Central memory CD8-positive, alpha-beta T cell (primary cell): ENCODE results near the gene CENPP.

Source experiments
- ATAC-seq: fragments of 150-1000 bp; cut with Tn5 transposase; replicated peaks from 2 replicates; pipeline ENCODE4 v1.10.0; 2022; ENCODE audit warnings: mild to moderate bottlenecking, moderate FRiP score, moderate number of reproducible peaks; ENCODE audit not compliant: poor library complexity, severe bottlenecking; ENCODE audit errors: extremely low read depth
- DNase-seq, 2 donors: peaks; one replicate each; pipeline ENCODE4 v3.0.0; 2021; ENCODE audit warnings: low spot score in 2 of 2
- H3K27ac Mint-ChIP-seq: one replicate; pipeline ENCODE4 v1.8.0; 2022; ENCODE audit warnings: low read depth, mild to moderate bottlenecking, moderate library complexity, mixed read lengths
- H3K27me3 Mint-ChIP-seq: one replicate; pipeline ENCODE4 v1.8.0; 2022; ENCODE audit warnings: mixed read lengths
- H3K36me3 Mint-ChIP-seq: one replicate; pipeline ENCODE4 v1.8.0; 2022; ENCODE audit warnings: mild to moderate bottlenecking, moderate library complexity, mixed read lengths; ENCODE audit not compliant: insufficient read depth
- H3K4me1 Mint-ChIP-seq: one replicate; pipeline ENCODE4 v1.8.0; 2022; ENCODE audit warnings: mixed read lengths
- H3K4me3 Mint-ChIP-seq: one replicate; pipeline ENCODE4 v1.8.0; 2022; ENCODE audit warnings: mild to moderate bottlenecking, moderate library complexity, mixed read lengths
- H3K9me3 Mint-ChIP-seq: one replicate; pipeline ENCODE4 v1.8.0; 2022; ENCODE audit warnings: mixed read lengths

Gene CENPP

DNA sequence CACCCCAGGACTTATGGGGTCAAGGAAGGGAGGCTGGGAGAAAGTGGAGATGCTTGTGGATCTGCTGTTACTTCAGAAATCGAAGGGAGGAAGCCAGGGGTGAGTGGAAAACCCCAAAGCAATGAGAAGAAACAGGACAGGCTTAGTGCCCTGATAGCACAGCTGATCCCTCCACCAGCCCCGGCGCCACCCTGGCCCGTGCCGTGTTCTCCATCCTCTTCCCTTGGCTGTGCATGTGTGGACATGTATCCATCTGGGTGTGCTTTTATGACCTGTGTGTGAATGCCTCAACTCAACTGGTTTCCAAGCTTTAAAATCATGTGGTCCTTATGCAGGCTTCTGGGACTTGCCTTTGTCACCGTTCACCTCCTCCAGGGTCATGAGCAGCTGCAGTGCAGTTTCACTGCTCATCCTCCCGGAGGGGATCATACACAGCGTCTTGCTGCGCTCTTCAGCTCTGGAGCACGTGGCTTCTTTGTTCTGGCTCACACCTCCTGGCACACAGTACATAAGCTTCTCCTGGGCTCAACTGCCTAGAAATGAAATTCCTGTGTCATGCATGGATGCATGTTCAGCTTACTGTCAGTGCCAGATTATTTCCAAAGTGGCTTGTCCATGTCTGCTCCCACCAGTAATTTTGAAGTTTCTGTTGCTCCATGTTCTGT is 286.0 kb downstream of the CENPP start:
- Mint-ChIP-seq H3K9me3 (no peaks in the 10 kb centered on the region), H3K36me3 (peaks cover 34% of the 10 kb centered on the region), H3K4me3 (no peak overlapping the region), H3K27ac (peak overlapping the region; percentile 15), H3K4me1 (no peaks in the 10 kb centered on the region), H3K27me3 (no peaks in the 10 kb centered on the region)
- ATAC-seq (no peak), DNase-seq (no peak)

- no peak for ATAC-seq
Observed at GRCh38 chr9:92612292-92612691, 286.5 kb downstream of the CENPP start.

DNA sequence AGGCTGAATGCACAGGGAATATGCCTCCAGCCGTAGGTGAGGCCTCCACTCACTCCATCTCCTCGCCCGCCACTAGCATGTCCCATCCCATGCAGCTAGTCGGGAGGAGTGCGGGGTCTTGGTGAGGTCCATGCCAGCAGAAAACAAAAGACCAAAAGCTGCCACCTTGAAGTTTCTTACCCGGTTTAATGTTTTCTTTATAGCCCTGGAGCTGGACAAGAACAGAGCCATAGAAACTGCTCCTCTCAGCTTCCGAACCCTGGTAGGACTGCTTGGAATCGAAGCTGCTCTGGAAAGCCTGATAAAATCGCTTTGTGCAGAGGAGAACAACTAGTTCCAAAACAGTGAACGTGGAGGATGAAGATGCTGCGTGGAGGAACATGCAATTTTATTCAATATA is 287.1 kb downstream of the CENPP start:
- H3K27me3 Mint-ChIP-seq, result no peaks in the 10 kb centered on the region
- no peak overlapping the region for H3K4me3 Mint-ChIP-seq
- no peak for DNase-seq
- peaks cover 37% of the 10 kb centered on the region for H3K36me3 Mint-ChIP-seq
- H3K4me1 Mint-ChIP-seq, result no peaks in the 10 kb centered on the region
- no peak overlapping the region for H3K27ac Mint-ChIP-seq
- H3K9me3 Mint-ChIP-seq, result no peaks in the 10 kb centered on the region
- no peak for ATAC-seq

More at GRCh38 chr9:92612292-92612691, 286.5 kb downstream of the CENPP start:
- Mint-ChIP-seq H3K9me3 (no peaks in the 10 kb centered on the region), H3K27me3 (no peaks in the 10 kb centered on the region), H3K4me3 (no peak overlapping the region), H3K36me3 (peaks cover 37% of the 10 kb centered on the region), H3K27ac (no peak overlapping the region), H3K4me1 (no peaks in the 10 kb centered on the region)
- no peak for DNase-seq

- H3K27ac Mint-ChIP-seq, result no peak overlapping the region
- H3K9me3 Mint-ChIP-seq, result no peaks in the 10 kb centered on the region
- H3K4me1 Mint-ChIP-seq, result no peaks in the 10 kb centered on the region
- ATAC-seq (no peak), DNase-seq (no peak)
- H3K36me3 Mint-ChIP-seq, result peaks cover 37% of the 10 kb centered on the region
- H3K27me3 Mint-ChIP-seq, result no peaks in the 10 kb centered on the region
- H3K4me3 Mint-ChIP-seq, result no peak overlapping the region
Observed at GRCh38 chr9:92613268-92614122, 287.7 kb downstream of the CENPP start.

DNA sequence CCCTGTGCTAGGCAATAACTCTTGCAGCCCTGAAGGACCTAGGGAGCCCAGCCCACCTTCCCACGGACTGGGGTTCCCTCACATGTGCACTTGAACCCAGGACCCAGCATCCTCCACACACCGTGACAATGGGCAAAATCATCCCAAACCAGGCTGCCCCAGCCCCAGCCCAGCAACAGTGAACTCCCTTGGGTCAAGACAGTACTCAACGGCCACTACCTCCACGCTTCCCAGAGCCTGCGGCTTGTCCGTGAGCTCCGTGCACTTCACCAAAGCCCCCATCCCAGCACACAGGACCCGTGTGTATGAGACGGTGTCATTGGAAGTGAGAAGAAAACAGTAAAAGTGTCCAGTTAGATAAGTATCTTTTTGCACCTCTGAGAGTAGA is 288.4 kb downstream of the CENPP start:
- H3K36me3 Mint-ChIP-seq, result peaks cover 38% of the 10 kb centered on the region
- ATAC-seq, result no peak

DNA sequence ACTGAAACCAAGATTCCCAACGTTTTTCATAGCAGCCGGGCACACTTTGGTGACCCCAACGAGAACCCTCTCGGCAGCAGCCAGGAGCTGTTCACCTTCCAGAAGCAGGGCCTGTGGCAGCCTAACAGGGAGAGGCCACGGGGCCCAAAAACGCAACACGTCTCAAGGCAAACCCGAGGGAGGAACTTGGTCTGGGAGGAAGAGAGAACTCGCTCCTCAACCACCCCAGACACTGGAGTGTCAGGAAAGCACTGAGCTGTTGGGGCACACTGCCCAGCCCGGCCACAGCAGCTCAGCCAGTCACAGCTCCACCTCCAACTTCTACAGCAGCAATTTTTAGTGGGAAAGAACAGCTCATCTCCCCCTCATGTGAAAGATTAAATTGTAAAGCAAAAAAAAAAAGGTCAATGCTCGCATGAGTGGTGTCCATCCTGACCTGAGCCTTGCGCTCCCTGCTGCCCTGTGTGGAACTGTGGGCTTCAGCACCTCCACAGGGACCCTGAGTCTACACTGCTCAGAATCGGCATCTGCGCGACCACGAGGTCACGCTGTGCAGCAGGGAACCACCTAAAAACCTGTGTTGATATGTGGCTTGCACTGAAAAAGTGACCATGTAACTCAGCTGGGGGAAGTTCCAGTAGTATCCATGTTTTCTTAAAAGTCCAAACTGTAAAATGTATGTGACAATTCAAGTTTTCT is 289.2 kb downstream of the CENPP start:
- DNase-seq (no peak), ATAC-seq (no peak)
- no peaks in the 10 kb centered on the region for H3K4me1 Mint-ChIP-seq
- H3K27me3 Mint-ChIP-seq, result no peaks in the 10 kb centered on the region
- H3K9me3 Mint-ChIP-seq, result no peaks in the 10 kb centered on the region
- no peak overlapping the region for H3K27ac Mint-ChIP-seq
- no peak overlapping the region for H3K4me3 Mint-ChIP-seq
- peaks cover 41% of the 10 kb centered on the region for H3K36me3 Mint-ChIP-seq

More for the DNA sequence above, 288.4 kb downstream of the CENPP start:
- no peaks in the 10 kb centered on the region for H3K27me3 Mint-ChIP-seq
- no peak overlapping the region for H3K27ac Mint-ChIP-seq
- H3K4me3 Mint-ChIP-seq, result no peak overlapping the region
- no peaks in the 10 kb centered on the region for H3K9me3 Mint-ChIP-seq
- H3K4me1 Mint-ChIP-seq, result no peaks in the 10 kb centered on the region
- DNase-seq, result no peak

GRCh38 chr9:92615790-92616189 is 290.0 kb downstream of the CENPP start:
- Mint-ChIP-seq H3K4me3 (no peak overlapping the region), H3K4me1 (no peaks in the 10 kb centered on the region), H3K27ac (peak overlapping the region; percentile 55), H3K27me3 (no peaks in the 10 kb centered on the region), H3K36me3 (peaks cover 41% of the 10 kb centered on the region), H3K9me3 (no peaks in the 10 kb centered on the region)
- no peak for DNase-seq
- ATAC-seq, result no peak

DNA sequence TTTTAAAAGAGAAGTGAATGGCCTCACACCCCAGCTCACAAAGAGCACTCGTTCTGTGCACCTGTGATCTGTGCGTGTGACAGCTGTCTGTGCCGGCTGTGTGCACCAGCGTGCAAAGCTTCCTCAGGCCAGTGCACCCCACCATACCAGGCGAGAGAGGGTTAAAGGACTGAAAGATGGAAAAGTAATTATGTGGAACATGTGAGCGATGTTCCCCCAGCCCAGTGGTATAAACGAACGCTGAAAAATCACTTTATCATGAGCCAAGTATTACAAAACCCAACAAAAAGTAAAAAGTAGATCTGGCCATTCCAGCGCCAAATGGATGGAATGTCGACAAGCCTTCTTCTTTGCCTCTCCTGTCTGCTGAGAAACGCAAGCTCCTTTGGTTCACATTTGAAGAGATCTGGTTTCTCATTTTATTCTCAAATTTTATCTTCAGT is 290.5 kb downstream of the CENPP start:
- DNase-seq (no peak), ATAC-seq (no peak)
- Mint-ChIP-seq H3K4me3 (no peak overlapping the region), H3K4me1 (no peaks in the 10 kb centered on the region), H3K9me3 (no peaks in the 10 kb centered on the region), H3K27me3 (no peaks in the 10 kb centered on the region), H3K36me3 (peaks cover 39% of the 10 kb centered on the region), H3K27ac (peak overlapping the region; percentile 55)

DNA sequence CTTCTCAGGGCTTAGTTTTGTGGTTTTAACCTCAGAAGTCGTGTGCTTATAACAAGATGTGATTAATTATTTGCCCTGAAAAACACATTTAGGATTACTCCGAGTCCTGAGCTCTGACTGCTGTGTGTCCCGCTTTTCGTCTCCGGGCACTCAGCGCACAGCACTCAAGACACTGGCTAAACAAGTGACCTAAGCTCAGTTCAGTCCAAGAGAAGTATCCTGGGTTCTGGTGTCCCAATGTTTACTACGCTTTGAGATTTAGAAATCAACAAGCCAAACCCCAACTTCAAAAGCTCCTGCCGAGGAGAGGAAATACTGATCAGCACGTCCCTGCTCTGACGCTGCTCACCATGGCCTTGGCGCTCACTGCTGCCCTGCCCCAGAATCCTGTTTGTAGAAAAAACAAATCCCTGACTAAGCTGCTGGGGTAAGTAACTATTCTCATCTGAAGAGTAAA is 290.9 kb downstream of the CENPP start:
- DNase-seq, result no peak
- no peak overlapping the region for H3K4me3 Mint-ChIP-seq
- H3K36me3 Mint-ChIP-seq, result peaks cover 39% of the 10 kb centered on the region
- H3K9me3 Mint-ChIP-seq, result no peaks in the 10 kb centered on the region
- peak overlapping the region; percentile 55 for H3K27ac Mint-ChIP-seq
- H3K27me3 Mint-ChIP-seq, result no peaks in the 10 kb centered on the region
- H3K4me1 Mint-ChIP-seq, result no peaks in the 10 kb centered on the region
- ATAC-seq, result no peak

DNA sequence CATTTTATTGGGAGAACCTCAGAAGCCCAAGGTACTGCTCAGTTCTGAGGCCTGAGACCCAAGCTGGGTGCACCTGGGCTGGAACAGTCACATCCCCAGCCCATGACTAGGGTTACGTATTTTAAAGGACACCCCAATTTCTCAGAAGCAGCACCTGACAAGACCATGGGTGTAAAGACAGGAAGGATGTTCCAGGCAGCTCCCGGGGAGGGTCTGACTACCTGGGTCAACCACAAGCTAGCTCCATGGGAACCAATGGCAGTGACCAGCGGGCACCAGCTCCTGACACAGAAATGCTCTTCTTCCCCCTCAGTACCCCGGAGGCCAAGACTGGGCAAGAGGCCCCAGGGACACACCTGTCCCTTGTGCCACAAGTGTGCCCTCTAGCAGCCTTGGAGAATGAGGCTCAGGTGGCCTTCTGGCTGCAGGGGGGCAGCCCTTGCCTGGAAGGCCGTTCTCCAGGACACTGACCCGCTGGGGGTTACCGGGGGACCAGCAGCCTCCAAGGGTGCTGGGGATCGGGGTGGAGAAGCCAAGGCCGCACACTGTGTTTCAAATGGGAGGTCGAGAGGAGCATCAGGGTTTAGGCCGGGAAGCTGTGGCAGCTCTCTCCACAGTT is 291.6 kb downstream of the CENPP start:
- Mint-ChIP-seq H3K4me3 (no peak overlapping the region), H3K4me1 (no peaks in the 10 kb centered on the region), H3K9me3 (no peaks in the 10 kb centered on the region), H3K27ac (no peak overlapping the region), H3K27me3 (no peaks in the 10 kb centered on the region), H3K36me3 (peaks cover 39% of the 10 kb centered on the region)
- no peak for DNase-seq
- no peak for ATAC-seq

DNA sequence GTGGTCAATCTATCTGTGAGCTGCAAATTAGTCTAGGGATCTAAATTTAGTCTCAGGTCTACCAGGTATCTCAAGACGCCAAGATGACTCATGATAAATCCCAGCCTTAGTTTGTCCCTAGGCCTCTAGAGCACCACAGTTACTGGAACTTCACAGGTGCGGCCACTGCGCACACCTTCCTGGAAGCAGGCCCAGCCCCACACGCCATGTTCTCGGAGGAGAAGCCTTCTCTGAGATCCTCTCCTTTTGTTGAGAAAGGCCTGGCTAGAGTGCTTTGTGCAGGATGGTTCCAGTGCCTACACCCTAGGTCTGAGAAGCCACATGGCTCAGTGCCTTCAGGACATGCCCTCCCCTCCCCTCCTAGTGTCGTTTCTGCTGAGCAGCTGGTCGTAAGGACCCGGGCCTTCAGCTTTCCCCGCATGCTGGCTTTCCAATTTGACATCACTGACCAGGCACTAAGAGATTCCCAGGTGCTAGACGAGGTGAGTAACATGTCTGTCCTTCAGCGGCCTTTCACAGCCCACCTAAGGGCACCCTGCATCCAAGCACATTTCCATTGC is 292.3 kb downstream of the CENPP start:
- ATAC-seq (no peak), DNase-seq (no peak)
- H3K9me3 Mint-ChIP-seq, result no peaks in the 10 kb centered on the region
- no peaks in the 10 kb centered on the region for H3K27me3 Mint-ChIP-seq
- no peaks in the 10 kb centered on the region for H3K4me1 Mint-ChIP-seq
- no peak overlapping the region for H3K4me3 Mint-ChIP-seq
- H3K27ac Mint-ChIP-seq, result no peak overlapping the region
- H3K36me3 Mint-ChIP-seq, result peaks cover 37% of the 10 kb centered on the region

GRCh38 chr9:92618633-92619225 is 293.0 kb downstream of the CENPP start:
- H3K36me3 Mint-ChIP-seq, result peaks cover 41% of the 10 kb centered on the region
- no peaks in the 10 kb centered on the region for H3K27me3 Mint-ChIP-seq
- H3K27ac Mint-ChIP-seq, result no peak overlapping the region
- H3K9me3 Mint-ChIP-seq, result no peaks in the 10 kb centered on the region
- H3K4me3 Mint-ChIP-seq, result no peak overlapping the region
- DNase-seq (no peak), ATAC-seq (no peak)
- H3K4me1 Mint-ChIP-seq, result no peaks in the 10 kb centered on the region
